ENCODE data around the gene UTP18.
"Not testable (repeated sequence)": the region's sequence is repeated elsewhere in the genome, so short reads cannot be mapped to it uniquely, and the experiment has no call there.

UTP18 gene

DNA sequence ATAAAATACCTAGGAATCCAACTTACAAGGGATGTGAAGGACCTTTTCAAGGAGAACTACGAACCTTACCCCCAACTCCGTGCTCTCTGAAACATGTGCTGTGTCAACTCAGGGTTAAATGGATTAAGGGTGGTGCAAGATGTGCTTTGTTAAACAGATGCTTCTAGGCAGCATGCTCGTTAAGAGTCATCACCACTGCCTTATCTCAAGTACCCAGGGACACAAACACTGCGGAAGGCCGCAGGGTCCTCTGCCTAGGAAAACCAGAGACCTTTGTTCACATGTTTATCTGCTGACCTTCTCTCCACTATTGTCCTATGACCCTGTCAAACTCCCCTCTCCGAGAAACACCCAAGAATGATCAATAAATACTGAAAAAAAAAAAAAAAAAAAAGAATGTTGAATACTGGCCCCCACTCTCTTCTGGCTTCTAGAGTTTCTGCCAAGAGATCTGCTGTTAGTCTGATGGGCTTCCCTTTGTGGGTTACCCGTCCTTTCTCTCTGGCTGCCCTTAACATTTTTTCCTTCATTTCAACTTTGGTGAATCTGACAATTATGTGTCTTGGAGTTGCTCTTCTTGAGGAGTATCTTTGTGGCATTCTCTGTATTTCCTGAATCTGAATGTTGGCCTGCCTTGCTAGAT lies 70.6 kb downstream of the UTP18 start:
- not testable (repeated sequence) for DNase-seq (ENCODE audit: low read depth in 2 of 2)

DNA sequence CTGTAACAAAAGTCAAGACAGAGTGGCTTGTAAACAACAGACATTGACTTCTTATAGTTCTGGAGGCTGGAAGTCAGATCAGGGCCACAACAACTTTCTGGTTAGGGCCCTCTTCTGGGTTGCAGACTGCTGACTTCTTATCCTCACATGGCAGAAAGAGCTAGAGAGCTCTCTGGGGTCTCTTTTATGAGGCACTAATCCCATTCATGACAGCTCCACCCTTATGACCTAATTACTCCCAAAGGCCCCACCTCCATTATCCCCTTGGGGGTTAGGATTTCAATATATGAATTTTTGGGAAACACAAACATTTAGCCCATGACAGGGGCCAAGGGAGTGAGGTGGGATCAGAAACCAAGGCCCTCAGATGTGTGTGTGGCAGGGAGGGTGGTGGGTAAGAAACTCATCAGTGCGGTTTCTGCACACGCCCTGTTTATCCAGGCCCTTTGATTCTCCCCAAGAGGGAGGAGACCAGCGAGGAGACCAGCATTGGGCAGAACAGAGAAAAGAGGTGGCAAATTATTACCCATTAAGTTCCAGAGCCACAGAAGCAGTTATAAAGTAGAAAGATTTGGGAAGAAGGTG lies 74.8 kb downstream of the UTP18 start:
- DNase-seq (ENCODE audit: low read depth in 2 of 2): no peak

DNA sequence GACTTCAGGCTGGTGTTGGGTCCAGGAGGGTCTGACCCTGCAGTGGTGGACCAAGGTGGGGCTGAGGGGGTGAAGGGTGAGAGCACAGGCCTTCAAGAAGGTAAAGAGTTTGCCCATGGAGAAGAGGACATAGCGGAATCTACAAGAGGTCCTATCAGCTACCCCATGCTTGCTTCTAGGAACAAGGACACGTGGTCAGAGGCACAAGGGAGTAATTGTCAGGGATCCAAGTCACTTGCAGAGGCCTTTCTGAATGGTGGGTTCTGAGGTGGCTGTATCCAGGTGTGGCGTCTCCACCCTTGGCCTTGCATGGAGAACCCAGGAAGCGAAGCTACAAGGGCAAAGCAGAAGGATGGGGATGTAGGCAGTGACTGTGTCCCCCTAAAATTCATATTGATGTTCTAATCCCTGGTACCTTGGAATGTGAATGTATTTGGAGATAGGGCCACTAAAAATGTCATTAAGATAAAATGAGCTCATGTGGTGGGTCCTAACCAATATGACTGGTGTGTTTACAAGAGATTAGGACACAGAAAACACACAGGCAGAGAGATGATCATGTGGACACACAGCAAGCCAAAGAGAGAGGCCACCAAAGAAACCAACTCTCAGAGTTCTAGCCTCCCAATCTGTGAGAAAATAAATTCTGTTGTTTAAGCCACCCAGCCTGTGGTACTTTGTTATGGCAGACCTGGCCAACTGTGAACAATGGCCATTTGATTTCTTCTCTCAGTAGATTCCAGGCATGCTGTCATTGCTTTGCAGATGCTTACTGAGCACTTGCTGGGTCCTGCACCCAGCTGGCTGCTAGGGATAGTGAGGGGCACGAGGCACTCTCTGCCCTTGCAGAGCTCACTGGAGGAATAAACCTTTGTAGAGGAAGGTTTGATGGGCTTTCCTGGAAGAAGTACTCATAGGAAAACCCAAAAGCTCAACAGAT lies 75.8 kb downstream of the UTP18 start:
- no peak for DNase-seq (ENCODE audit: low read depth in 2 of 2)

DNA sequence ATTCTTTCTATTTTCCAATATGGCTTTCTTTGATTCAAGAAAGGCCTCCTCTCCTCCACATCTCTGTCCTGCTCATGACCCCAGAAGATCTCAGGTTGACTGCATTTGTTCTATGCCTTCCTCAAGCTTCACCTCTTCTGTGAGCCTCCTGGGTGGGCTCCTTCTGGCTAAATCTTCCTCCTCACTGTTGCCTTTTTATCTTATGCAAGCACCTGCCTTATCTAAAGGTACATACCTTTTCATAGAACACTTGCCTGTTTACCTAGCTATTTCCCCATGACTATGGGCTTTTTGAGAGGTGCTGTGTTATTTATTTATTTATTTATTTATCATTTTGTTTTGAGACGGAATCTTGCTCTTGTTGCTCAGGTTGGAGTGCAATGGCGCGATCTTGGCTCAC lies 81.1 kb downstream of the UTP18 start:
- no peak for DNase-seq (ENCODE audit: low read depth in 2 of 2)

- DNase-seq (ENCODE audit: low read depth in 2 of 2): no peak
These were observed 81.9 kb downstream of the UTP18 start for GRCh38 chr17:51342257-51342656.

GRCh38 chr17:51344532-51344931 lies 84.2 kb downstream of the UTP18 start:
- no peak for DNase-seq (ENCODE audit: low read depth in 2 of 2)

DNA sequence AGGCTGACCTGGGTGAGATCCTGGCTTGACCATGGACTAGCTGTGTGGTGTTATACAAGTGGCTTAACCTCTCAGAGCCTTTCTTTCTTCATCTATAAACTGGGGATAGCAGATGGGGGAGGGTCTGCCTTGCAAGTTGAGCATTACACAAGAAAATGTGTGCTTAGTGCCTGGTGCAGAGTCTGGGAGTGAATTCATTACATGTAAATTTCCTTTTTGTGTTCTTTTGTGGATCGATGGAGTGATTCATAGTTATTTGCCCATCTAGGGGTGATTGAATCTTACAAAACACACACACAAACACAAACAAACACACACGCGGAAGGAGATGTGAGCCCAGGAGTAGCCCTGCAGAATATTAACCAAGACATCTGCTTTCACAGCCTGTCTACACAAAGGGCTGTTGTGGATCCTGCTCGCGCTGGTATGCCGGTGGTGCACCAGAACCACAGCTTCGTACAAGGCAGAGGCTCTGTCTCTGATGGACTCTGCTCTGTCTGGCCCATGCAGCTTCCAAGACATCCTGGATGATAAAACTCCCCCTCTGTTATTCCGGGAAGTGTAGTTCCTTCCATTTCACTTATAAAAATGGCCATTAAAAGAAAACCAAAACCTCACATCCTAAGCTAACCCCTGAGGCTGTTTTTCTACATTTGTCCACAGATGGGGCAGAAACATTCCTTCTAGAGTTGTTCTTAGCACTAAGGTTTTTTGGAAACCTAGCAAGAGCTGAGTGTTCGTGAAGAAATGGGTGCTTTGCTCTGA lies 86.1 kb downstream of the UTP18 start:
- no peak for DNase-seq (ENCODE audit: low read depth in 2 of 2)
